T-helper 2 cell treated with Interferon-gamma antibody and Interleukin-4, amounts not matched to agents 5 μg/mL and 100 μg/mL, for 36 hours (primary cell): ENCODE measurements around the gene PLGRKT.
"Not testable (repeated sequence)": the region's sequence is repeated elsewhere in the genome, so short reads cannot be mapped to it uniquely, and the experiment has no call there.

Experiments
- DNase-seq: peaks from one replicate; pipeline ENCODE4 v3.0.0; 2021; ENCODE audit warnings: low spot score
- H3K27ac Mint-ChIP-seq: one replicate; pipeline ENCODE4 v1.8.0; 2021; ENCODE audit warnings: mild to moderate bottlenecking, mixed read lengths
- H3K27me3 Mint-ChIP-seq: one replicate; pipeline ENCODE4 v1.8.0; 2021; ENCODE audit warnings: low read depth, mixed read lengths
- H3K36me3 Mint-ChIP-seq: one replicate; pipeline ENCODE4 v1.8.0; 2021; ENCODE audit warnings: low read depth, mixed read lengths
- H3K4me1 Mint-ChIP-seq: one replicate; pipeline ENCODE4 v1.8.0; 2021; ENCODE audit warnings: low read depth, mixed read lengths
- H3K4me3 Mint-ChIP-seq: one replicate; pipeline ENCODE4 v1.8.0; 2022; ENCODE audit warnings: mild to moderate bottlenecking, moderate library complexity, mixed read lengths
- H3K9me3 Mint-ChIP-seq: one replicate; pipeline ENCODE4 v1.8.0; 2021; ENCODE audit warnings: mixed read lengths

PLGRKT gene

DNA sequence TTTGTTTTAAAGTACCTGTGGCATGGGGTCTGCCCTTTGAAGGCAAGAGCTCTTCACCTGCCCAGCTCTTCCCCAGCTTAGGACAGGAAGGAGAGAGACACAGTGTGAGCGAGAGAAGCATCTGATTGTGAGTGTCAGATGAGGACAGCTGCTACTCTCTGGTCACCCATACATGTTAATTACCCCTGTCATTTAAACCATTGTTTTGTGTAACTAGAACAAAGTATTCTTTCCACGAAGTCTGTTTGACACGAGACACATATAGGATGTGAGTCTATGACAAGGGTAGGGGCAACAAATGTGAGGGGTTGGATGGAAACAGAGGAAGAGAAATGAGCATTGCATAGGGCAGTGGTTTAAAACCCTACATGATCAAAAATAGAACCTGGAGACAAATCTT is 9.6 kb upstream of the PLGRKT start:
- no peak for DNase-seq
- Mint-ChIP-seq H3K27ac (no peak overlapping the region), H3K36me3 (peaks cover 5% of the 10 kb centered on the region), H3K9me3 (no peaks in the 10 kb centered on the region), H3K27me3 (no peaks in the 10 kb centered on the region), H3K4me3 (no peak overlapping the region), H3K4me1 (peaks cover 40% of the 10 kb centered on the region)

DNA sequence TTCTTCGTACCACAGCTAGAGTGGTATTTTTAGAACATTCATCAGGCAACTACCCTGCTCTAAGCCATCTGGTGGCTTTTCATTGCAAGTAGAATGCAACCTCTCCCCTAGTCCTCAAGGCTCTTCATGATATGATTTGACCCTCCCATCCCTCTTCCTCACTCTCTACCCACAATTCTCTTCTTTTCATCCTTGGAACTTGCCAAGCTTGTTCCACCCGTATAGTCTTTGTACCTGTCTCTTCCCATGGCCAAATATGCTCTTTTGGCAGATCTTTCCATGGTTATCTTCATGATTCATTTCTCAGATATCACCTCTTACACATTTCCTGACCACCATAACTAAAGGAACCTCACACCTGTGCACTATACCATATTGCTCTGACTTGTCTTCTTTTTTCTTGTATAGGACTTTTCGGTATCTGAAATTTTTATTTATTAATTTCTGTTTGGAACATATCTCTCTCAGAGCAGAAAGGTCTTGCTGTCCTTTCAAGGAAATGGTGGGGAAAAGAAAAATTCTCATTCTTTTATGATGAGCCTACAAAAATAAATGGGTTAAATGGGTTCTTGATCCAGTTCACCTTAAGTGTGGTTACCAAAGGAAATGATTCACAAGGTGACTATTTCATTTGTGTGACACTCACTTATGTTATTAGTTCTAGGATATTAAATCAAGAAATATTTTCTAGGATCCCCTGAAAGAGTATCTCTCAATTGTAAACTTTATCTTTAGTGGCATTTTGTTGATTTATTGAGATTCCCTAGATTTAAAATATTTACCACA is 8.9 kb upstream of the PLGRKT start:
- Mint-ChIP-seq H3K4me1 (peaks cover 37% of the 10 kb centered on the region), H3K9me3 (no peaks in the 10 kb centered on the region), H3K27me3 (no peaks in the 10 kb centered on the region), H3K36me3 (peaks cover under 1% of the 10 kb centered on the region), H3K27ac (no peak overlapping the region), H3K4me3 (no peak overlapping the region)
- no peak for DNase-seq

DNA sequence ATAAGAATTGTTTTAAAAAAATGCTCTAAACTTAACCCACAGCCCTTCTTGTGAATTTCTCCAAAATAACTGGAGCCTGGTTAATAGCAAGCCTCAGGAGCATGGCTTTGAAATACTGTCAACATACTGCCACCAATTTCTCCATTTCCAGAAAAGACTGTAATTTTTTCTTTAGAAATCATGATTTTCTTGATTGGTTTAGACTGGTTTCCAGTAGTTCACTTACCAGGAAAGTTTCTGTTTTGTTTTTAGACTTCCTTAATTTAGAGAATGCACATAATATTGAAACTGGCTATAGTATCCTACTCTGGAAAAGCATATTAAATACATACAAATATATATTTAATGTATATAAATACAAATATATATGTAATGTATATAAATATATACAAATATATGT is 8.2 kb upstream of the PLGRKT start:
- no peaks in the 10 kb centered on the region for H3K27me3 Mint-ChIP-seq
- no peaks in the 10 kb centered on the region for H3K9me3 Mint-ChIP-seq
- DNase-seq, result no peak
- H3K27ac Mint-ChIP-seq, result no peak overlapping the region
- H3K4me3 Mint-ChIP-seq, result no peak overlapping the region
- no peaks in the 10 kb centered on the region for H3K36me3 Mint-ChIP-seq
- peaks cover 34% of the 10 kb centered on the region for H3K4me1 Mint-ChIP-seq

DNA sequence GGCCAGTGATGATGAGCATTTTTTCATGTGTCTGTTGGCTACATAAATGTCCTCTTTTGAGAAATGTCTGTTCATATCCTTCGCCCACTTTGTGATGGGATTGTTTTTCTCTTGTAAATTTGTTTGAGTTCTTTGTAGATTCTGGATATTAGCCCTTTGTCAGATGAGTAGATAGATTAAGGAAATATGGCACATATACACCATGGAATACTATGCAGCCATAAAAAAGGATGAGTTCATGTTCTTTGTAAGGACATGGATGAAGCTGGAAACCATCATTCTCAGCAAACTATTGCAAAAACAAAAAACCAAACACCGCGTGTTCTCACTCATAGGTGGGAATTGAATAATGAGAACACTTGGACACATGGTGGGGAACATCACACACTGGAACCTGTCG is 7.4 kb upstream of the PLGRKT start:
- H3K9me3 Mint-ChIP-seq, H3K27me3 Mint-ChIP-seq, H3K36me3 Mint-ChIP-seq, H3K4me3 Mint-ChIP-seq, DNase-seq, H3K27ac Mint-ChIP-seq: not testable (repeated sequence)
- peaks cover 34% of the 10 kb centered on the region for H3K4me1 Mint-ChIP-seq

DNA sequence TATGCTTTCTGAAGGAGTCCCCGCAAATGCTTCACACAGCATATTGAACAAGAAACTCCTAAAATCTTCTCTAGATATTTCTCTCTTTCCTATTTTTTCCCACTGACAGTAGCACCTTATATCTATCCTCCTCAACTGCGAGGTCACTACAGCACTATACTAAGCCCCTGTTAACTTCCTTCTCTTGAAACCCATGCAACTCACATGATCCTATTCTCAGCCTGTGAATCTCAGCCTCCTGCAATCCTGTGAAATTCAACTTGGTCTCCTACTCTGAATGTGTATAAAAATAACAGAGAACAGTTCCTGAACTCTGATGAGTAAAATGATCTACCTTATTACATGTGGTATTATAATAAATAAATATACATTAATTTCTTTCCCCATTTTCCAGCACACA is 6.1 kb upstream of the PLGRKT start:
- Mint-ChIP-seq H3K4me1 (peaks cover 29% of the 10 kb centered on the region), H3K4me3 (no peak overlapping the region), H3K9me3 (no peaks in the 10 kb centered on the region), H3K27me3 (no peaks in the 10 kb centered on the region), H3K36me3 (no peaks in the 10 kb centered on the region), H3K27ac (no peak overlapping the region)
- no peak for DNase-seq

DNA sequence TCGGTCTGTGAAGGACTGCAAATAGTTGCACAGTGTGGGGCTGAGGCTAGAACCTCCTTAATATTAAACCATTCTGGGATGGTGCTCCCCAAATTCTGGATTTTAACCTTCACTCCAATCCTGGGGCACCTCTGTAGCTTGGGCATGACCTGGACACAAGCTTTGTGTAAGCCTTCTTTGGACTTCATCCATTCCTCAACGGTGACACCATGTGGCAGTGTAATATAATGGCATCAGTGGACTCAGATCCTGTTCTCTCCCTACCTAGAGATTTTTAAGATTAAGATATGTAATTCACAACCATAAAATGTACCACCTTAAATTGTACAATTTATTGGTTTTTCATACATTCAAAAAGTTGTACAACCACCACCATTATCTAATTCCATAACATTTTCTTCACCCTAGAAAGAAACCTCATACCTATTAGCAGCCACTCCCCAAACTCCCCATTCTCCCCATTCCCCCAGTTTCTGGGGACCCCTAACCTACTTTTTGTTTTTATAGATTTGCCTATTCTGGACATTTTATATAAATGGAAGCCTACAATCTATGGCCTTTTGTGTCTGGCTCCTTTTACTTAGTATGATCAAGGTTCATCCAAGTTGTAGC is 4.8 kb upstream of the PLGRKT start:
- Mint-ChIP-seq H3K4me1 (peaks cover 32% of the 10 kb centered on the region), H3K4me3 (no peak overlapping the region), H3K9me3 (no peaks in the 10 kb centered on the region), H3K27me3 (no peaks in the 10 kb centered on the region), H3K27ac (no peak overlapping the region), H3K36me3 (no peaks in the 10 kb centered on the region)
- no peak for DNase-seq

DNA sequence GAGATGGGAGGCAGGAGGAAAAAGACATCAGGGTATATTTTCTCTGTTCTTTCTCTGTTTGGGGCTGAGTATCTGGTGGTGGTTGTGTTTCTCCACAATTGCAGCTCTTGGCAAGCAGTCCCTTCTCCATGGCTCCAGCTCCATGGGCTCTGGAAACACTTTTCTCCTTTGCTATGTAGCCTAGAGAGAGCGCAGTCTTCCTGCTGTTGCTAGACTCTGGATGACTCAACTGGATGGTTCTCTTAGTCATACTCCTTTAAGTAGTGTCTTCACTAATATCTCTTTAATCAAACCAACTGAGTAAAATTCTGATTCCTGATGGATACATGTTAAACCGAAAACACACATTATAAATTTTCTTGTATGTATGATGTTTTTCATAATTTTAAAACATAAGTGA is 3.3 kb upstream of the PLGRKT start:
- peaks cover 7% of the 10 kb centered on the region for H3K36me3 Mint-ChIP-seq
- H3K4me3 Mint-ChIP-seq, result no peak overlapping the region
- no peak overlapping the region for H3K27ac Mint-ChIP-seq
- peaks cover 33% of the 10 kb centered on the region for H3K4me1 Mint-ChIP-seq
- no peaks in the 10 kb centered on the region for H3K9me3 Mint-ChIP-seq
- no peak for DNase-seq
- no peaks in the 10 kb centered on the region for H3K27me3 Mint-ChIP-seq

DNA sequence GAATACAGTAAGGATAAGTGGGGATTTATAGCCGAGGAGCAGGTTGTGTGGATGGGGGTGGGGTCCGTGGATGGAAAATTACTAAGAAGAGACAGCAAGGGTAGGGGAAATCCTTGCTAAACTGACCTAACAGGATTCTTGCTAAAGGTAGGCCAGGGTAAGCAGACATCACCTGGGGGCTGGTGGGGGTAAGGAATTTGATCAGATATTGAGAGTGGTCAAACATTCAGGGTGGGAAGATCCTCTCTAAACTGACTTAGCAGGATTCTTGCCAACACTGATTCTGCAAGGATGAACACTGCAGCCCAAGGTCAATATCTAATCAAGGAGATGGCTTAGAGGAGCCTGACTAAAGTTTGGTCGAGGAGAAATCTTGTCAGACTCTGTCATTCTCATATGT is 2.7 kb upstream of the PLGRKT start:
- no peak overlapping the region for H3K27ac Mint-ChIP-seq

DNA sequence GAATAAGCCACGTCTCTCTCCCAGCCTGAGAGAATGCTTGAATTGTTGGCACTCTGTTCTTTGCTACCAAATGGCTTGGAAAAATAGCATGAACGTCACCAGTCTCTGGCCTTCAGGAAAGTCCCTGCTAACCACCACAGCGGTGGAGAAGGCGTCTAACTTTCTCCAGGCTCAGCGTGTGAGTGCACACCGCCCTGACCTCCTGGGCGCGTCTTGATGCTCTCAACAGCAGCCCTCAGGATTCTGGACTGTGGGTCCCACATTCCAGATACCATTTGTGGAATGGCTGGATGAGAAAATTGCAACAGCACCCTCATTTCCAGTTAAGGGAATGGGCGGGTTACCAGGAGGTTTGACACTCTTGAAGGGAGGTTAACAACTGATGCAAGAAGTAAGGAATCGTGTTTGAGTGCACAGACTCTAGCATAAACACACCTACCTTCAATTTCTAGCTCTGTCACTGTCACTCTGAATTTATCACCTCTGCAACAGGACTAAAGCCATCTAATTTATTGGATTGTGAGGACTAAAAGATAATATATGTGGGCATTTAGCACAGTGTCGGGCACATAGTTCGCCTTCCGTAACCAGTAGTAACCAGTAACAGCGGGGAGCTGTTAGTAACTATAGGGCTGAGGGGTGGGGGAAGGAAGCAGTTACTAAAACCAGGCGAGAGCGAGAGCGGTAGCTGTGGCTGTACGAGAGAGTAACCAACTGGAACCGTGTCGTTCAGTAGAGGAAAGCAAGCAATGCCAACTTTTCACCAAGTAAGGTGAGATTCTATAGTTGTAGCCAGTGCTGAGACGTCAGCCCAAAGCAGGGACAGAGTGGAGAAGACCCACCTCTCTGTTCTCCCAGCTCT is 807 bp upstream of the PLGRKT start:
- peak overlapping the region; percentile 97 for H3K4me3 Mint-ChIP-seq
- H3K9me3 Mint-ChIP-seq, result peaks cover 3% of the 10 kb centered on the region
- peaks cover 36% of the 10 kb centered on the region for H3K4me1 Mint-ChIP-seq
- peak; percentile 70 for DNase-seq
- H3K27me3 Mint-ChIP-seq, result no peaks in the 10 kb centered on the region
- H3K36me3 Mint-ChIP-seq, result peaks cover 21% of the 10 kb centered on the region
- H3K27ac Mint-ChIP-seq, result peak overlapping the region; percentile 96

More for the DNA sequence above, 2.7 kb upstream of the PLGRKT start:
- H3K4me1 Mint-ChIP-seq, result peaks cover 39% of the 10 kb centered on the region
- H3K27me3 Mint-ChIP-seq, result no peaks in the 10 kb centered on the region
- peaks cover 13% of the 10 kb centered on the region for H3K36me3 Mint-ChIP-seq
- DNase-seq, result no peak
- peaks cover under 1% of the 10 kb centered on the region for H3K9me3 Mint-ChIP-seq
- H3K4me3 Mint-ChIP-seq, result no peak overlapping the region

DNA sequence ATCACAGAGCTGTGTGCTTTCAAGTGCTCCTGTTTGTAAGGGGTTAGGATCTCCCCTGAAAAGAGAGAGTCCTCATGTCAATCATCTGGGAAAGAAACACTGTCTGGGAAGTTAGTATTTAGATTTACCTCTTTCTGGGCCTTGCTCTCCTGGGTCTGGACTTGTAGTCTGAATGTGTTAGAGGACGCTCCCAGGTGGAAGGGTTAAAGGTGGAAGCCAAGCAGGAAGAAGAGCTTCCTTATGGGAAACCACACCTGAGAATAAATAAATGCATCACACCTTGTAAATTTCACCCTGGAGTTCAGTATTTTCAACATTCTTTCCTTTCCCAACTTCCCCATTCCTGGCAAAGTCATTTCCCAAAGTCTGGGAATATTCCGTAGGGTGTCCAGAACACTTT is 1.3 kb downstream of the PLGRKT start:
- H3K4me3 Mint-ChIP-seq, result peak overlapping the region; percentile 97
- H3K9me3 Mint-ChIP-seq, result peaks cover 3% of the 10 kb centered on the region
- H3K4me1 Mint-ChIP-seq, result peaks cover 35% of the 10 kb centered on the region
- H3K27ac Mint-ChIP-seq, result peak overlapping the region; percentile 80
- H3K36me3 Mint-ChIP-seq, result peaks cover 35% of the 10 kb centered on the region
- no peak for DNase-seq
- H3K27me3 Mint-ChIP-seq, result no peaks in the 10 kb centered on the region

DNA sequence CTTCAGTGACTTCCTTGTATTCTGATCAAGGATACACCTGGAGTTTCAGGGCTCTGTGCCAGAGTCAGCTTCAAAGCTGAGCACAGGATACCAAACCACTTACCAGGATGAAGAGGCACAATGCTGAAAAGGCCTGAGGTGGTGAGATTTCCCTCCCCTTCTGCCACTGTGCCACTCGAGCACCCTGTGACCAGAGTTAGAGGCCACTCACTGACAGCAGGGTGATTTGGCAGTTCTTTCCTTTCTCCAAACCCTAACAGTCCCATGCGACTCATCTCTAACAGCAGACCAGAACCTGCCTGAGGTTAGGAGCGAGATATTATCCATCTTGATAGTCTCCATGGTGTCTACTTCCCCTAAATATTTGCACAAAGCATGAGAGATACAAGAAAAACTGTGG is 1.8 kb downstream of the PLGRKT start:
- Mint-ChIP-seq H3K27me3 (no peaks in the 10 kb centered on the region), H3K4me3 (peak overlapping the region; percentile 97), H3K27ac (peak overlapping the region; percentile 80), H3K36me3 (peaks cover 37% of the 10 kb centered on the region), H3K9me3 (peaks cover 3% of the 10 kb centered on the region), H3K4me1 (peaks cover 32% of the 10 kb centered on the region)
- DNase-seq, result peak; percentile 40

DNA sequence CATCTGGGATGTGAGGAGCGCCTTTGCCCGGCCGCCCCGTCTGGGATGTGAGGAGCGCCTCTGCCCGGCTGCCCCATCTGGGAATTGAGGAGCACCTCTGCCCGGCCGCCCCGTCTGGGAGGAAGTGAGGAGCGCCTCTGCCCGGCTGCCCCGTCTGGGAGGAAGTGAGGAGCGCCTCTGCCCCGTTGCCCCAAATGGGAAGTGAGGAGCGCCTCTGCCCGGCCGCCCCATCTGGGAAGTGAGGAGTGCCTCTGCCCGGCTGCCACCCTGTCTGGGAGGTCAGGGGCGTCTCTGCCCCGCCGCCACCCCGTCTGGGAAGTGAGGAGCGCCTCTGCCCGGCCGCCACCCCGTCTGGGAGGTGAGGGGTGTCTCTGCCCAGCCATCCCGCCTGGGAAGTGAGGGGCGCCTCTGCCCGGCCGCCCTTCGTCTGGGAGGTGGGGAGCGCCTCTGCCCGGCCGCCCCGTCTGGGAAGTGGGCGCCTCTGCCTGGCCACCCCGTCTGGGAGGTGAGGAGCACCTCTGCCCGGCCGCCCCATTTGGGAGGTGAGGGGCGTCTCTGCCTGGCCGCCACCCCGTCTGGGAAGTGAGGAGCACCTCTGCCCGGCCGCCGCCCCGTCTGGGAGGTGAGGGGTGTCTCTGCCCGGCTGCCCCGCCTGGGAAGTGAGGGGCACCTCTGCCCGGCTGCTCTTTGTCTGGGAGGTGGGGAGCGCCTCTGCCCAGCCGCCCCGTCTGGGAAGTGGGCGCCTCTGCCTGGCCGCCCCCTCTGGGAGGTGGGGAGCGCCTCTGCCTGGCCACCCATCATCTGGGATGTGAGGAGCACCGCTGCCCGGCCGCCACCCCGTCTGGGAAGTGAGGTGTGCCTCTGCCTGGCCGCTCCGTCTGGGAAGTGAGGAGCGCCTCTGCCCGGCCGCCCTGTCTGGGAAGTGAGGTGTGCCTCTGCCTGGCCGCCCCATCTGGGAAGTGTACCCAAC is 3.6 kb downstream of the PLGRKT start:
- not testable (repeated sequence) for H3K27me3 Mint-ChIP-seq, DNase-seq, H3K4me3 Mint-ChIP-seq, H3K27ac Mint-ChIP-seq, H3K9me3 Mint-ChIP-seq
- peaks cover 32% of the 10 kb centered on the region for H3K4me1 Mint-ChIP-seq
- peaks cover 39% of the 10 kb centered on the region for H3K36me3 Mint-ChIP-seq

DNA sequence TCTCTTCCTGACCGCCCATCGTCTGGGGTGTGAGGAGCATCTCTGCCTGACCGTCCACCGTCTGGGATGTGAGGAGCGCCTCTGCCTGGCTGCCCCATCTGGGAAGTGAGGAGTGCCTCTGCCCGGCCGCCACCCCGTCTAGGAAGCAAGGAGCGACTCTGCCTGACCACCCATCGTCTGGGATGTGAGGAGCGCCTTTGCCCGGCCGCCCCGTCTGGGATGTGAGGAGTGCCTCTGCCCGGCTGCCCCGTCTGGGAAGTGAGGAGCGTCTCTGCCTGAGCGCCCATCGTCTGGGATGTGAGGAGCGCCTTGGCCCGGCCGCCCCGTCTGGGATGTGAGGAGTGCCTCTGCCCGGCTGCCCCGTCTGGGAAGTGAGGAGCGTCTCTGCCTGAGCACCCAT is 4.4 kb downstream of the PLGRKT start:
- not testable (repeated sequence) for H3K4me3 Mint-ChIP-seq, DNase-seq, H3K27ac Mint-ChIP-seq, H3K9me3 Mint-ChIP-seq, H3K27me3 Mint-ChIP-seq
- Mint-ChIP-seq H3K36me3 (peaks cover 39% of the 10 kb centered on the region), H3K4me1 (peaks cover 25% of the 10 kb centered on the region)
